RWPE2 (cell line): ENCODE measurements around the gene FBXW8.

Source experiments
- ATAC-seq: fragments of 200-7000 bp; cut with Tn5 transposase; 3 replicates; pipeline ENCODE4 v1.9.1; 2021; ENCODE audit warnings: low read depth
- DNase-seq: peaks from one replicate; pipeline ENCODE4 v3.0.0-alpha.2; 2020; ENCODE audit warnings: low spot score
- H3K27ac ChIP-seq: fragments of 450-650 bp; 2 replicates; pipeline ENCODE4 v1.5.1; 2017; ENCODE audit warnings: mild to moderate bottlenecking; ENCODE audit not compliant: poor library complexity, severe bottlenecking
- H3K27me3 ChIP-seq: fragments of 250-450 bp; sonication (Bioruptor Pico); 2 replicates; pipeline ENCODE4 v1.5.1; 2021; ENCODE audit warnings: mild to moderate bottlenecking, moderate library complexity; ENCODE audit not compliant: insufficient read depth, poor library complexity, severe bottlenecking
- H3K36me3 ChIP-seq: fragments of 250-450 bp; sonication (Bioruptor Pico); 2 replicates; pipeline ENCODE4 v1.5.1; 2020; ENCODE audit warnings: low read depth, mild to moderate bottlenecking, moderate library complexity
- H3K4me1 ChIP-seq: fragments of 250-450 bp; sonication (Bioruptor Pico); 2 replicates; pipeline ENCODE4 v1.5.1; 2021; ENCODE audit warnings: mild to moderate bottlenecking, moderate library complexity; ENCODE audit not compliant: insufficient read depth, poor library complexity, severe bottlenecking
- H3K4me3 ChIP-seq: fragments of 250-450 bp; sonication (Bioruptor Pico); 2 replicates; pipeline ENCODE4 v1.5.1; 2021; ENCODE audit warnings: mild to moderate bottlenecking, moderate library complexity; ENCODE audit not compliant: severe bottlenecking
- H3K9me3 ChIP-seq: fragments of 250-450 bp; sonication (Bioruptor Pico); 2 replicates; pipeline ENCODE4 v1.5.1; 2021; ENCODE audit warnings: mild to moderate bottlenecking, moderate library complexity; ENCODE audit not compliant: severe bottlenecking
- CTCF ChIP-seq: fragments of 450-650 bp; IDR thresholded peaks from one replicate; pipeline ENCODE4 v1.5.1; 2017; ENCODE audit warnings: mild to moderate bottlenecking, moderate library complexity; ENCODE audit not compliant: poor library complexity, severe bottlenecking

FBXW8 gene

GRCh38 chr12:117041798-117042170 is 131.0 kb downstream of the FBXW8 start:
- no peak for TF ChIP-seq CTCF
- H3K4me1 ChIP-seq, result no peaks in the 10 kb centered on the region
- no peak for ATAC-seq
- H3K27me3 ChIP-seq, result no peaks in the 10 kb centered on the region
- no peak overlapping the region for H3K4me3 ChIP-seq
- no peaks in the 10 kb centered on the region for H3K36me3 ChIP-seq
- no peak overlapping the region for H3K27ac ChIP-seq
- H3K9me3 ChIP-seq, result no peaks in the 10 kb centered on the region
- DNase-seq, result no peak

GRCh38 chr12:117042171-117042842 is 131.6 kb downstream of the FBXW8 start:
- Histone ChIP-seq H3K36me3 (no peaks in the 10 kb centered on the region), H3K4me3 (no peak overlapping the region), H3K4me1 (no peaks in the 10 kb centered on the region), H3K27ac (no peak overlapping the region), H3K9me3 (no peaks in the 10 kb centered on the region), H3K27me3 (no peaks in the 10 kb centered on the region)
- DNase-seq, result no peak
- TF ChIP-seq CTCF, result no peak
- no peak for ATAC-seq

GRCh38 chr12:117042862-117043261 is 132.1 kb downstream of the FBXW8 start:
- Histone ChIP-seq H3K4me1 (no peaks in the 10 kb centered on the region), H3K9me3 (no peaks in the 10 kb centered on the region), H3K36me3 (no peaks in the 10 kb centered on the region), H3K27ac (no peak overlapping the region), H3K4me3 (no peak overlapping the region), H3K27me3 (no peaks in the 10 kb centered on the region)
- DNase-seq (no peak), ATAC-seq (no peak)
- TF ChIP-seq CTCF, result no peak

GRCh38 chr12:117044311-117044710 is 133.6 kb downstream of the FBXW8 start:
- DNase-seq (no peak), ATAC-seq (no peak)
- H3K4me3 ChIP-seq, result no peak overlapping the region
- H3K4me1 ChIP-seq, result no peaks in the 10 kb centered on the region
- no peaks in the 10 kb centered on the region for H3K9me3 ChIP-seq
- no peaks in the 10 kb centered on the region for H3K36me3 ChIP-seq
- no peaks in the 10 kb centered on the region for H3K27me3 ChIP-seq
- H3K27ac ChIP-seq, result no peak overlapping the region
- no peak for TF ChIP-seq CTCF

- Histone ChIP-seq H3K27me3 (no peaks in the 10 kb centered on the region), H3K9me3 (no peaks in the 10 kb centered on the region), H3K4me1 (no peaks in the 10 kb centered on the region), H3K4me3 (no peak overlapping the region), H3K36me3 (no peaks in the 10 kb centered on the region), H3K27ac (no peak overlapping the region)
- no peak for DNase-seq
- ATAC-seq, result no peak
- TF ChIP-seq CTCF, result no peak
Observed at GRCh38 chr12:117044790-117045159, 134.0 kb downstream of the FBXW8 start.
